ENCODE data around the gene PSMB10. TPM values are rescaled to one million over a fixed set of nuclear protein-coding genes. Genes with fewer than 3 reads are reported as not detected.
"Not testable (repeated sequence)": the region's sequence is repeated elsewhere in the genome, so short reads cannot be mapped to it uniquely, and the experiment has no call there.

The PSMB10 gene
- total and polyA plus RNA-seq, 12 donors = 12.6 to 315 (median 62.1) TPM

DNA sequence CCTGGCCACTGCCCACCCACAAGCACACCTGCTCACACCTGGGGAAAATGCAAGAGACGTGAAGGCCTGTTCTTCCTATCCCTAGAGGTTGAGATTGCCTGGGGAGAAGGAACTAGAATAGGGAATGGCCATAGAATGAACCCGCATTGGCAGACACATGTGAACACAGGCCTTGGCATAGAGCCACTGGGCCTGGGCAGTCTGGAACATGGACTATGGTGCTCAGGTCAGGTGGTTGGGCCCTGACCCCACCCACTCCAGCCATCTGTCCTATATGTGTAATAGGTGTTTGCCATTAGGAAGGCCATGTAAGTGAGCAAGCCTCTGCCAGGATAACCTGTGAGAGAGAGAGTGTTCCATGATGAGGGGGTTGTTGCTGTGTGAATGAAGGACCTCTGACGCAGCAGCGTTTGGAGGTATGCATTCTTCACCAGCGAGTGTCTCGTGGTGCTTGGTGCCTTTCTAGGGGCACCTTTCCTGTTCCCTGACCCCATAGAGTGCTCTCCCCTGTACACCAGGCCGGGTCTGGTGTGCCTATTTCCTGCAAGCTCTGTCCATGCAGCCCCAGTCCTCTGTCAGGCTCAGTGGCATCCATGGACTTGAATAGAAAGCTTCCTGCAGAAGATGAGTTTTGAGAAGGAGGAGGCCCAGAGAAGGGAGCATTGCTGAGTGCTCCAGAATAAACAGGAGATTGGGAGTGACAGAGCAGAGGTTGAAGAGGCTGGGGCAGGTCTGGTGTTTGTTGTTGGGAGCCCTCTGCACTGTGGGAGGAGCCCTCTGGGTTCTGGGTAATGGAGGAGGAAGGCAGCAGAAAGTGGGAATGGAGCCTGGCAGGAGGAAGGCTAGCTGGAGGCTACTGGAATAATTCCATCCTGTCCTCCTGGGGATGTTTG is 20.6 kb downstream of the PSMB10 start:
- Histone ChIP-seq H3K4me1 (replicated peaks in 1 of 2) (peaks cover 9 to 15% of the 10 kb centered on the region in 2 donors), H3K9me3 (replicated peaks in 1 of 3) (no peaks in the 10 kb centered on the region), H3K27ac (peak overlapping the region in 2 of 5 donors; percentile 84 to 85), H3K27me3 (no peaks in the 10 kb centered on the region), H3K4me3 (no peak overlapping the region), H3K36me3 (replicated peaks in 1 of 2) (peaks cover 0 to 10% of the 10 kb centered on the region in 2 donors)
- no peak for DNase-seq
- TF ChIP-seq, protein P1, sequence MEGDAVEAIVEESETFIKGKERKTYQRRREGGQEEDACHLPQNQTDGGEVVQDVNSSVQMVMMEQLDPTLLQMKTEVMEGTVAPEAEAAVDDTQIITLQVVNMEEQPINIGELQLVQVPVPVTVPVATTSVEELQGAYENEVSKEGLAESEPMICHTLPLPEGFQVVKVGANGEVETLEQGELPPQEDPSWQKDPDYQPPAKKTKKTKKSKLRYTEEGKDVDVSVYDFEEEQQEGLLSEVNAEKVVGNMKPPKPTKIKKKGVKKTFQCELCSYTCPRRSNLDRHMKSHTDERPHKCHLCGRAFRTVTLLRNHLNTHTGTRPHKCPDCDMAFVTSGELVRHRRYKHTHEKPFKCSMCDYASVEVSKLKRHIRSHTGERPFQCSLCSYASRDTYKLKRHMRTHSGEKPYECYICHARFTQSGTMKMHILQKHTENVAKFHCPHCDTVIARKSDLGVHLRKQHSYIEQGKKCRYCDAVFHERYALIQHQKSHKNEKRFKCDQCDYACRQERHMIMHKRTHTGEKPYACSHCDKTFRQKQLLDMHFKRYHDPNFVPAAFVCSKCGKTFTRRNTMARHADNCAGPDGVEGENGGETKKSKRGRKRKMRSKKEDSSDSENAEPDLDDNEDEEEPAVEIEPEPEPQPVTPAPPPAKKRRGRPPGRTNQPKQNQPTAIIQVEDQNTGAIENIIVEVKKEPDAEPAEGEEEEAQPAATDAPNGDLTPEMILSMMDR (IDR thresholded peaks at IDR 0.05) = no peak
- no peak for TF ChIP-seq POLR2A (IDR thresholded peaks at IDR 0.05)
- intact Hi-C loops (cut with DNase I) = no loop called here
- WGBS, 4 donors = 79 to 87% (median 83%) methylated on average over 5 to 7 of the region's 7 CpGs

DNA sequence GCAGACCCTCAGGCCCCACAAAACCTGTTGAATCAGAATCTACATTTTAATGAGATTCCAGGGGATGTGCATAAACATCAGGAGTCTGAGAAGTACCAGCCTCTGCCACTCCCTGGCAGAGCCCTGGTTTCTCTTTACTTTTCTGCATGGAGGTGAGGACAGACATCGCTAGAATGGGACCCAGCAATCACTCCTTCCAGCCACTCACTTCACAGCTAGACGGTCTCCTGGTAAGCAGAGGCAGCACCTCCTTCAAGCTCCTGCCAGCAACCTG is 21.2 kb downstream of the PSMB10 start:
- H3K36me3 ChIP-seq (replicated peaks in 1 of 2) = peaks cover 0 to 14% of the 10 kb centered on the region in 2 donors
- not testable (repeated sequence) for DNase-seq

DNA sequence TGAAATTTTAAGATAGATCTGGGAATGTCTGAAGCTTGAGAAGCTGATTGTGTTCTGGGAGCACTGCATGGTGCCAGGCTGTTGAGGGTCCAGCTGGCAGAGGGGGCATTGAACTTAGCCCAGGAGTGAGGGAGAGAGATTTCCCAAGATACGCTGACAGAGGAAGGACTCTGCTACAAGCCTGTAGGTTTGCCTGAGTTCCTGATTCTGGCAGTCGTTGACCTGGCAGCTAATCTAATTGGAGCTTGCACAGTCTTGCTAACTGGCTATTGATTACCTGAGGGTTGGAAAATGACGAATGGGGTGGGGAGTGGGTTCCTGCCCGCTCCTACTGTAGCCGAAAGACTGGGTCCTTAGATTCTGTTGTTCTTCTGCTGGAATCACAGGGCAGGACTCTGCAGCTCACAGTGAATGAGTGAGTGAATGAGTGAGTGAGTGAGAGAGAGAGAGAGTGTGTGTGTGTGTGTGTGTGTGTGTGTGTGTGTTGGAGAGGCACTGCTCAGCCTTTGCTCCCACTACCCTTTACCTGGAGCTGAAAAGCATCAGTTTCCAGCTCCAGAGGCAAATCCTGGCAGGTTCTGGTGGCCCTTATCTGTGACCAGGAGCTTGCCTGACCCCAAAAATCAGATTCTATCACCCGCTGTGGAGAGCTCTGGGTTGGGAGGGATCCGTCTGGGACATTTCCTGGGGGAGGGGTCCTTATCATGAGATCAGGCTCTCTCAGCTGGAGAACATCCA is 21.7 kb downstream of the PSMB10 start:
- intact Hi-C loops (cut with DNase I) = no loop called here
- WGBS, 4 donors = 76 to 85% (median 79%) methylated on average over 7 of the region's 7 CpGs
- Histone ChIP-seq H3K27ac (no peak overlapping the region), H3K36me3 (replicated peaks in 1 of 2) (peaks cover 0 to 17% of the 10 kb centered on the region in 2 donors), H3K4me1 (replicated peaks in 1 of 2) (peaks cover 9 to 15% of the 10 kb centered on the region in 2 donors), H3K27me3 (no peaks in the 10 kb centered on the region), H3K4me3 (no peak overlapping the region), H3K9me3 (replicated peaks in 1 of 3) (no peaks in the 10 kb centered on the region)
- TF ChIP-seq, protein P1 (IDR thresholded peaks at IDR 0.05) = no peak
- no peak for DNase-seq

More for the DNA sequence above, 21.2 kb downstream of the PSMB10 start:
- H3K27me3 ChIP-seq; H3K9me3 ChIP-seq (replicated peaks in 1 of 3); H3K27ac ChIP-seq; intact Hi-C loops (cut with DNase I); H3K4me3 ChIP-seq: not testable (repeated sequence)
- WGBS, 4 donors = 80 to 100% (median 92%) methylated on average over 1 to 2 of the region's 2 CpGs; no CpG with 5 or more reads in 1 of the 4 donors
- peaks cover 9 to 15% of the 10 kb centered on the region in 2 donors for H3K4me1 ChIP-seq (replicated peaks in 1 of 2)

DNA sequence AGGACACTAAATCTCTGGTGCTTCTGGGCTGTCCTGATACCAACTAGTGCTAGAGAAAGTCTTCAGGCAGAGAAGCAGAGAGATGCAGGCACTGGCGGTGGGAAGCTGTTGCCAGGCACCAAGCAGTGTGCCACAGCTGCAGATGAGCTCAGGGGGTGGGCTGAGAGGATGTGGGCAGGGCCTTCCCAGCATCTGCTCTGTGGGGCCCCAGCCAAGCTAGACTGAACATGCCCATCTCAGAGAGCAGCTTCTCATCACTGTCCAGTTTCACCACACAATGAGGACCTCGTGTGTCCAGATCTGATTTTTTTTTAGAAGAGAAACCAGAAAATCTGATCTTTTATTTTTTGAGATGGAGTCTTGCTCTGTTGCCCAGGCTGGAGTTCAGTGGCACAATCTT is 26.5 kb downstream of the PSMB10 start:
- intact Hi-C loops (cut with DNase I) = no loop called here
- 62 to 76% (median 72%) methylated on average over 2 of the region's 2 CpGs for WGBS, 4 donors
- Histone ChIP-seq H3K36me3 (replicated peaks in 1 of 2) (peaks cover 0 to 37% of the 10 kb centered on the region in 2 donors), H3K4me1 (replicated peaks in 1 of 2) (no peaks in the 10 kb centered on the region), H3K4me3 (no peak overlapping the region), H3K27ac (no peak overlapping the region), H3K27me3 (no peaks in the 10 kb centered on the region), H3K9me3 (replicated peaks in 1 of 3) (no peaks in the 10 kb centered on the region)
- TF ChIP-seq, protein P1 (IDR thresholded peaks at IDR 0.05) = no peak
- no peak for TF ChIP-seq POLR2A (IDR thresholded peaks at IDR 0.05)
- no peak for DNase-seq
